Peyer's patch (tissue), 4 donors: ENCODE results near the gene SMLR1. TPM values are rescaled to one million over a fixed set of nuclear protein-coding genes. Genes with fewer than 3 reads are reported as not detected.

Source experiments
- DNase-seq, 3 donors: peaks; one replicate each; pipeline ENCODE4 v3.0.0-alpha.2; 2017 to 2019
- H3K27ac ChIP-seq, 4 donors: fragments of 200-600 bp; sonication (generic); one replicate each; pipeline ENCODE4 v1.5.1; 2016 to 2019
- H3K27me3 ChIP-seq, 2 donors: fragments of 200-600 bp; sonication (generic); one replicate each; pipeline ENCODE4 v1.5.1; 2019
- H3K36me3 ChIP-seq, 3 donors: fragments of 200-600 bp; sonication (generic); one replicate each; pipeline ENCODE4 v1.5.1; 2016 to 2019
- H3K4me1 ChIP-seq, 4 donors: fragments of 200-600 bp; sonication (generic); one replicate each; pipeline ENCODE4 v1.5.1; 2016 to 2019
- H3K4me3 ChIP-seq, 4 donors: fragments of 200-600 bp; sonication (generic); 1 replicate in 3 of 4; 2 replicates in 1 of 4; pipeline ENCODE4 v1.5.1; 2016 to 2019; ENCODE audit warnings: mild to moderate bottlenecking in 1 of 4
- H3K9me3 ChIP-seq, 4 donors: fragments of 200-600 bp; sonication (generic); one replicate each; pipeline ENCODE4 v1.5.1; 2016 to 2019; ENCODE audit warnings: mild to moderate bottlenecking in 1 of 4
- CTCF ChIP-seq, 6 experiments: fragments of 450-650 bp in 4 of 6; fragments of 200-600 bp in 2 of 6; sonication (generic) in 1 of 6; IDR thresholded peaks; one replicate each; pipeline ENCODE4 v1.5.1; 2017 to 2019; ENCODE audit warnings: antibody characterized with exemption in 6 of 6, mild to moderate bottlenecking in 3 of 6, moderate library complexity in 1 of 6
- POLR2A ChIP-seq, 2 donors: fragments of 450-650 bp; IDR thresholded peaks; one replicate each; pipeline ENCODE4 v1.5.1; 2017; ENCODE audit warnings: antibody characterized with exemption in 2 of 2, mild to moderate bottlenecking in 2 of 2, moderate library complexity in 2 of 2
- total RNA-seq, 4 donors: library from RNA; depleted of rRNA; stranded (reverse); fragments of >200 nt; gene quantifications; one replicate each; pipeline ENCODE4 v1.1.0, GENCODE V29; 2016

SMLR1 gene
- 10 to 100 TPM in 2 of 4 donors, 1 to 10 TPM in 1, not detected in 1; 7.1 to 24.8 (median 15.6) TPM for total RNA-seq

- Histone ChIP-seq H3K36me3 (no peaks in the 10 kb centered on the region), H3K4me1 (no peaks in the 10 kb centered on the region), H3K27me3 (no peaks in the 10 kb centered on the region), H3K27ac (peak within 1 kb of the TSS in 3 of 4 donors; percentile 33 to 79 (median 46)), H3K9me3 (no peaks in the 10 kb centered on the region), H3K4me3 (peak within 1 kb of the TSS in 3 of 4 donors; percentile 4 to 55 (median 43))
- DNase-seq: peak in 2 of 3 donors; percentile 58
- TF ChIP-seq POLR2A (IDR thresholded peaks at IDR 0.05) (peak in 1 of 2 donors; percentile 72), CTCF (IDR thresholded peaks at IDR 0.05) (no peak)
Measured at GRCh38 chr6:130827247-130828149, at the start of gene SMLR1. TSS of gene SMLR1 (plus strand) at chr6:130827406. CDS start at chr6:130827414, 8 bp downstream.

GRCh38 chr6:130778946-130779657 lies 48.1 kb upstream of the SMLR1 start:
- Histone ChIP-seq H3K9me3 (no peaks in the 10 kb centered on the region), H3K27ac (peak overlapping the region in 1 of 4 donors; percentile 35), H3K36me3 (no peaks in the 10 kb centered on the region), H3K27me3 (no peaks in the 10 kb centered on the region), H3K4me1 (peaks cover 0 to 6% (median 0%) of the 10 kb centered on the region in 4 donors), H3K4me3 (no peak overlapping the region)
- no peak for DNase-seq
- no peak for TF ChIP-seq POLR2A (IDR thresholded peaks at IDR 0.05)
- no peak for TF ChIP-seq CTCF (IDR thresholded peaks at IDR 0.05)

- DNase-seq: no peak
- Histone ChIP-seq H3K9me3 (no peaks in the 10 kb centered on the region), H3K36me3 (no peaks in the 10 kb centered on the region), H3K4me1 (peaks cover 0 to 6% (median 0%) of the 10 kb centered on the region in 4 donors), H3K4me3 (no peak overlapping the region), H3K27me3 (no peaks in the 10 kb centered on the region), H3K27ac (peak overlapping the region in 1 of 4 donors; percentile 35)
- TF ChIP-seq POLR2A (IDR thresholded peaks at IDR 0.05) (no peak), CTCF (IDR thresholded peaks at IDR 0.05) (no peak)
Measured at GRCh38 chr6:130779658-130780033, 47.6 kb upstream of the SMLR1 start.

- Histone ChIP-seq H3K9me3 (no peaks in the 10 kb centered on the region), H3K4me1 (peaks cover 0 to 6% (median 0%) of the 10 kb centered on the region in 4 donors), H3K27me3 (no peaks in the 10 kb centered on the region), H3K4me3 (no peak overlapping the region), H3K36me3 (no peaks in the 10 kb centered on the region), H3K27ac (no peak overlapping the region)
- TF ChIP-seq POLR2A (IDR thresholded peaks at IDR 0.05): no peak
- no peak for TF ChIP-seq CTCF (IDR thresholded peaks at IDR 0.05)
- DNase-seq: no peak
Measured at GRCh38 chr6:130780122-130780521, 47.1 kb upstream of the SMLR1 start.

GRCh38 chr6:130781557-130781956 lies 45.6 kb upstream of the SMLR1 start:
- no peaks in the 10 kb centered on the region for H3K36me3 ChIP-seq
- H3K4me1 ChIP-seq: peaks cover 0 to 6% (median 0%) of the 10 kb centered on the region in 4 donors
- no peaks in the 10 kb centered on the region for H3K27me3 ChIP-seq
- no peak overlapping the region for H3K4me3 ChIP-seq
- no peak for TF ChIP-seq CTCF (IDR thresholded peaks at IDR 0.05)
- TF ChIP-seq POLR2A (IDR thresholded peaks at IDR 0.05): no peak
- no peaks in the 10 kb centered on the region for H3K9me3 ChIP-seq
- DNase-seq: no peak
- H3K27ac ChIP-seq: no peak overlapping the region
